22Rv1 (cell line): ENCODE data around the gene PPP1R15B.

ENCODE experiments used
- H3K27ac ChIP-seq: fragments of 450-650 bp; 2 replicates; pipeline ENCODE4 v1.5.1; 2017
- ZFX ChIP-seq: fragments of 450-650 bp; IDR thresholded peaks from 2 replicates; pipeline ENCODE4 v1.6.1; 2017; ENCODE audit warnings: antibody characterized with exemption, borderline replicate concordance
- TF ChIP-seq, protein P1 (sequence below): fragments of 450-650 bp; IDR thresholded peaks from 2 replicates; pipeline ENCODE4 v1.5.1; 2017; ENCODE audit warnings: mild to moderate bottlenecking

Gene PPP1R15B

DNA sequence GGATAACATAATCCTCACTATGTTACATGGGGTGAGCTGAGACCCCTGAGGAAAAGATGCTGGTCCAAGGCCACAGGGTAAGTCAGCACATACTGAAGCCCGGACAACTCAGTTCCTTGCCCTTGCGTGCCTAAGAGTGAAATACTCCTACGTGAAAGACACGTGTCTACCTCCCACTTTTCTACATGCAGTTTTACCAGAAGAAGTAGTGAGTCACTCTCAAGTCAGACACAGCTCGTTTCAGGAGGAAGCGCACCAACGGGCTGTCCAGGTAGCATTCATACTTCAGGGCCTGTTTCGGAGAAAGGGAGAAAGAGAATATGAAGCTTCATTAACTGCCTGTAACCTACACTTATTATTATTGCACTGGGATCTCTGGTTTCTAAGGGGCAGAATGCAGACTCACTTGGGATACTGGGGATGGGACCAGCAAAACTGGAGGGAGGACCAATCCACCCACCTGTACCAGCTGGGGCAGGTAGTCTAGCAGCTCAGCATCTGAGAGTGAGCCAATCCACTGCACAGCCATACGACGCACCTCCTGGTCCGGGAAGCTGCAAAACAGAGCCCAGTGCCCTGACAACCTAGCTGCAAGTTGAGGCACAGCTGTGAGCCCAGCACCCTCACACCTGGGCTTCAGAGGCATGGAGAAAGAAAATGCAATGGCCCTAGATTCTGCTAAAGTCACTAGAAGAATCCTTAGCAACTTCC lies 32.4 kb upstream of the PPP1R15B start:
- H3K27ac ChIP-seq, result no peak overlapping the region
- no peak for TF ChIP-seq ZFX
- TF ChIP-seq, protein P1, sequence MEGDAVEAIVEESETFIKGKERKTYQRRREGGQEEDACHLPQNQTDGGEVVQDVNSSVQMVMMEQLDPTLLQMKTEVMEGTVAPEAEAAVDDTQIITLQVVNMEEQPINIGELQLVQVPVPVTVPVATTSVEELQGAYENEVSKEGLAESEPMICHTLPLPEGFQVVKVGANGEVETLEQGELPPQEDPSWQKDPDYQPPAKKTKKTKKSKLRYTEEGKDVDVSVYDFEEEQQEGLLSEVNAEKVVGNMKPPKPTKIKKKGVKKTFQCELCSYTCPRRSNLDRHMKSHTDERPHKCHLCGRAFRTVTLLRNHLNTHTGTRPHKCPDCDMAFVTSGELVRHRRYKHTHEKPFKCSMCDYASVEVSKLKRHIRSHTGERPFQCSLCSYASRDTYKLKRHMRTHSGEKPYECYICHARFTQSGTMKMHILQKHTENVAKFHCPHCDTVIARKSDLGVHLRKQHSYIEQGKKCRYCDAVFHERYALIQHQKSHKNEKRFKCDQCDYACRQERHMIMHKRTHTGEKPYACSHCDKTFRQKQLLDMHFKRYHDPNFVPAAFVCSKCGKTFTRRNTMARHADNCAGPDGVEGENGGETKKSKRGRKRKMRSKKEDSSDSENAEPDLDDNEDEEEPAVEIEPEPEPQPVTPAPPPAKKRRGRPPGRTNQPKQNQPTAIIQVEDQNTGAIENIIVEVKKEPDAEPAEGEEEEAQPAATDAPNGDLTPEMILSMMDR, result no peak

DNA sequence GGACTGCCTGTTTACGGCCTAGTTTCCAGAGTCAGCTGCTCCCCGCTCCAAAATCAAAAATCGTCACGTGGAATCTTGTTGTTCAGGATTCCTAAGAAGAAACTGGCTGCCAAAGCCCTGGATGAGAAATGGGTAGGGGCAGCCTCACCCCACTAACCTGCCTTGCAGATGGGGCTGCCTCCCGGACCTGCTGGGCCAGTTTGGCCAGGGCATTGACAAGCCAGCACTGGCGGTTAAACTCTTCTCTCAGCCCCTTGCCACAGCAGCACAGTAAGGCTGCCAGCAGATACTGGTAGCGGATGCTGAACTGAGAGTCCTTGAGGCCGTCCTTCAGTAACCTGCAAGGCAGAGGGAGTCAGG lies 31.6 kb upstream of the PPP1R15B start:
- TF ChIP-seq, protein P1, result no peak
- no peak for TF ChIP-seq ZFX
- no peak overlapping the region for H3K27ac ChIP-seq

DNA sequence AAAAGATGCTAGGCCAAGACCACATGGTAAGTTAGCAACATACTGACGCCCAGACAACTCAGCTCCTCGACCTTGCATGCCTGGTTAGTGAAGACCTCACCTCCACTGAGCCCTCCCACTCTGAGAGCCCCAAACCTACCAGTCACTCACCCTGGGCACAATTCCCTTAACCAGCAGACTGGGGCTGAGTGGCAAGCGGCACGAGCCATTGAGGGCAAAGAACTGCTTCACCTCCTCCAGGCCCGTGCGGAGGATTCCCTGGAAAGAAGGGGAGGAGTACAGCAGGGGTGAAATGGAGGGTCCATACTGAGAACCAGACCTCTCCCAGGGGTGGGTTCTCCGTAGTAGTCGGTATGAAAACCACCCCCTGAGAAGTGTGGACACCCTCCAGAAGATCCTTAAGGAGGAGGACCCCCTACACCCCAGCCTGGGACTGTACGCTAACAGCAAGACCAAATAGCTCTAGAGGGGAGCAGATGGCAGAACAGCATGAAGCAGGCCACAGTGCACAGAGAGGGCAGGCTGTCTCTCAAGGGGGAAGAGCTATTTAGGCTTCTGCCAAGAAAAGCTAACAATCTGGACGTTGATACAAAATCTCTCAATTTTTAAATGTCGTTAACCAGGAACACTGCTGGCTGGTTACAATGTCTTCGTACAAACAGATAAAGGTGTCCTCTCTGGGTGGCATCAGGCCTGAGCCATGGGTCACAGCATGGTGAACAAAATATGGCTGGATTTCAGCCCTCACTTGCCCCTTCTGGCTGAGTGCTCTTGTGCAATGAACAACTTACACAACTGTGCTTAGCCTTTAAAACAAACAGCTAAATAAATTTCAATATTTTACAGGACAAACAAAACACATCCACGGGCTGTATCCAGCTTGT lies 31.0 kb upstream of the PPP1R15B start:
- TF ChIP-seq, protein P1, result no peak
- TF ChIP-seq ZFX, result no peak
- H3K27ac ChIP-seq, result no peak overlapping the region

DNA sequence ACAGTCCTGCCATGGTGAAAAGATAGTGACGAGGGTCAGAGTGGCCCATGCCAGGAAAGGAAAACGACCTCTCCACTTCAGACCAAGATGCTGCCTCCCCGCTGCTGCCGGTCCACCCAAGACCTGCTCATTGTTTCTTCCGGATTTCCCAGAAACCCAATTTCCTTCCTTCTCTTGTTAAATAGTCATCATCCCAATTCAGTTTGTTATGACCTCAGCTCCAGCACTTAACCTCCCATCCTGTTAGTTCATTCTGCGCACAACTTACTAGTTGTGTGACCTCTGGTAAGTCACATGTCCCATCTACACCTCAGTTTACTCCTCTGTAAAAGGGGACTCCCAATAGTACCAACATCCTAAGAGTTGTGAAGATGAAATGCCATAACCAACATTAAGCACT lies 29.9 kb upstream of the PPP1R15B start:
- no peak overlapping the region for H3K27ac ChIP-seq
- TF ChIP-seq, protein P1, result no peak
- no peak for TF ChIP-seq ZFX

DNA sequence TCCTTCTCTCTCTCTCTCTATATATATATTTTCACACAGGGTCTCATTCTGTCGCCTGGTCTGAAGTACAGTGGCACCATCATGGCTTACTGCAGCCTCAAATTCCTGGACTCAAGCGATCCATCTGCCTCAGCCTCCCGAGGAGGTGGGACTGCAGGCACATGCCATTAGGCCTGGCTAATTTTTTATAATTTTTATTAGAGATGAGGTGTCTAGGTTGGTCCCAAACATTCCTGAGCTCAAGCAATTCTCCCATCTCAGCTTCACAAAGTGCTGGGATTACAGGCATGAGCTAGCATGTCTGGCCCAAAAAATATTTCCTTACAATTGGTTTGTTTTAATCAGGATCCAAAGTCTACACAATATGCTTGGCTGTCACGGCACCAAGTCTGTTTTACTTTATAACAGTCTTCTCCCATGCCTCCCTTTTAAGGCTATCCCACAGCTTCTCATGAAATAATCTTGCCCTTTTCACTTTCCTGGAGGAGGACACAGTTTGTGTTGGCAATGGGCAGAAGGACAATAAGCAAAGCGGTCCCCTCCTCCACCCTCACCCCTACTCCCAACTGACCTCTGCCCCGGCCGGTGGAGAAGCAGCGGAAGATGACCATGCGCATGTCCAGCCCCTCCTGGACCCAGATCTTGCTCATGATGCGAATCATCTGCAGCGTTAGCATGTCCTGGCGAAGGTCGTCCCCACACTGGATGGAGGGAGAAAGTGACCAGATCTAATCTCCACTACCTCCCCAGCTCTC lies 28.2 kb upstream of the PPP1R15B start:
- TF ChIP-seq, protein P1, result no peak
- TF ChIP-seq ZFX, result no peak
- no peak overlapping the region for H3K27ac ChIP-seq

DNA sequence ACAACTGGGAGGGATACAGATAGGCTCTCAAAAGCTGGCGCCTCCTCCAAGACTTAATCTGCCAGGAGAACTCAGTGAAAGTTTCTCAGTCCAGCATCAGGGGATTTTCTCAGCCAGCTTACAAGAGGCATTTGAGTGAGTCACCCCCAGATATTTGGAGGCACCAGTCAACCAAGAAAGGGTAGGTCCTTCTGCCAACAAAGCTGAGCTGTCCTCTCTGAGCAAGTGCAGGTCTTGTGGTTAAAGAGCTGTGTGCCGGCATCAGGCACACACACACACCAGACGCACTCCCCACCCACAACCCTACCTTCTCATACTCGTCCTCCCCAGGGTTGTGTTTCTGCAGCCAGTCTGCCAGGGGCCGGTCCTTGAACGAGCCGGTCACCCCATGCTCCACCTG lies 27.0 kb upstream of the PPP1R15B start:
- no peak overlapping the region for H3K27ac ChIP-seq
- TF ChIP-seq, protein P1, result no peak
- no peak for TF ChIP-seq ZFX
